HepG2 (cell line): ENCODE measurements around the gene TTYH2. TPM values are rescaled to one million over a fixed set of nuclear protein-coding genes. Genes with fewer than 3 reads are reported as not detected.

ENCODE experiments used
- HOXA3 ChIP-seq: sonication (generic); formaldehyde crosslinking; IDR thresholded peaks from 2 replicates; pipeline ENCODE4 v1.5.0; 2020; ENCODE audit warnings: missing genetic modification reagents
- KMT2B ChIP-seq: IDR thresholded peaks from 2 replicates; pipeline ENCODE4 v1.6.1; 2016; ENCODE audit warnings: missing genetic modification reagents, missing compliant biosample characterization
- MIXL1 ChIP-seq: IDR thresholded peaks from 2 replicates; pipeline ENCODE4 v1.6.1; 2016
- NR2F6 ChIP-seq, 2 experiments: IDR thresholded peaks; 2 replicates each; pipeline ENCODE4 v1.6.1; 2016; ENCODE audit warnings: antibody characterized with exemption in 1 of 2, mild to moderate bottlenecking in 1 of 2
- SALL2 ChIP-seq: sonication (generic); formaldehyde crosslinking; IDR thresholded peaks from 2 replicates; pipeline ENCODE4 v1.8.1; 2023; ENCODE audit warnings: mild to moderate bottlenecking, missing genetic modification reagents, inconsistent platforms
- SIN3B ChIP-seq: fragments of 150-350 bp; IDR thresholded peaks from 2 replicates; pipeline ENCODE4 v1.6.1; 2014; ENCODE audit warnings: low read length
- ZBTB7A ChIP-seq: sonication (generic); formaldehyde crosslinking; IDR thresholded peaks from 2 replicates; pipeline ENCODE4 v1.8.0; 2022; ENCODE audit warnings: mild to moderate bottlenecking, missing genetic modification reagents
- ZFY ChIP-seq: sonication (generic); formaldehyde crosslinking; IDR thresholded peaks from 2 replicates; pipeline ENCODE4 v1.4.0; 2020; ENCODE audit warnings: missing genetic modification reagents
- ZNF143 ChIP-seq: sonication (generic); formaldehyde crosslinking; IDR thresholded peaks from 2 replicates; pipeline ENCODE4 v1.4.0; 2020; ENCODE audit warnings: missing genetic modification reagents
- ZNF253 ChIP-seq: sonication (generic); formaldehyde crosslinking; IDR thresholded peaks from 2 replicates; pipeline ENCODE4 v1.8.0; 2022; ENCODE audit warnings: mild to moderate bottlenecking, missing genetic modification reagents, borderline replicate concordance
- ZNF446 ChIP-seq: sonication (generic); formaldehyde crosslinking; IDR thresholded peaks from 2 replicates; pipeline ENCODE4 v1.5.0; 2020; ENCODE audit warnings: mild to moderate bottlenecking, missing genetic modification reagents
- ZNF746 ChIP-seq: sonication (generic); formaldehyde crosslinking; IDR thresholded peaks from 2 replicates; pipeline ENCODE4 v1.8.0; 2022; ENCODE audit warnings: mild to moderate bottlenecking, missing genetic modification reagents
- ZNF839 ChIP-seq: sonication (generic); formaldehyde crosslinking; IDR thresholded peaks from 2 replicates; pipeline ENCODE4 v1.4.0; 2020; ENCODE audit warnings: missing genetic modification reagents, mild to moderate bottlenecking, borderline replicate concordance
- polyA plus RNA-seq, 8 experiments: library from polyadenylated mRNA; depleted of rRNA in 3 of 8; stranded (reverse) in 7 of 8; unstranded in 1 of 8; fragments of >200 nt; fragmentation: Illumina TruSeq in 4 of 8; extraction: Trizol in 4 of 8; gene quantifications; 2 replicates each; pipeline versions ENCODE4 v1.2.1 to v1.2.3, GENCODE V29; 2011 to 2016; ENCODE audit warnings: low read depth in 4 of 8, missing spikeins in 1 of 8, mixed read lengths in 1 of 8; ENCODE audit not compliant: insufficient read depth in 1 of 8
- total RNA-seq, 5 experiments: library from RNA; depleted of rRNA; stranded (reverse); fragments of >200 nt; fragmentation: Illumina TruSeq; extraction: Trizol; gene quantifications; 2 replicates each; pipeline ENCODE4 v1.2.3, GENCODE V29; 2016; ENCODE audit warnings: low read depth in 1 of 5
- TF ChIP-seq, protein P1 (sequence below): sonication (generic); formaldehyde crosslinking; IDR thresholded peaks from 2 replicates; pipeline ENCODE4 v1.4.0; 2020; ENCODE audit warnings: missing genetic modification reagents, low read depth, mild to moderate bottlenecking, borderline replicate concordance
- TF ChIP-seq, protein P2 (sequence below): IDR thresholded peaks from 2 replicates; pipeline ENCODE4 v1.6.1; 2018; ENCODE audit warnings: missing genetic modification reagents, mild to moderate bottlenecking, missing compliant biosample characterization
- TF ChIP-seq, protein P3 (sequence below): sonication (generic); formaldehyde crosslinking; IDR thresholded peaks from 2 replicates; pipeline ENCODE4 v1.9.0; 2021; ENCODE audit warnings: missing genetic modification reagents, borderline replicate concordance
- TF ChIP-seq, protein P4 (sequence below): sonication (generic); formaldehyde crosslinking; IDR thresholded peaks from 2 replicates; pipeline ENCODE4 v1.9.0; 2021; ENCODE audit warnings: missing genetic modification reagents, borderline replicate concordance
- TF ChIP-seq, protein P5 (sequence below): sonication (generic); formaldehyde crosslinking; IDR thresholded peaks from 2 replicates; pipeline ENCODE4 v1.4.0; 2020; ENCODE audit warnings: mild to moderate bottlenecking, missing genetic modification reagents, borderline replicate concordance
- TF ChIP-seq, protein P6 (sequence below): sonication (generic); formaldehyde crosslinking; conservative IDR thresholded peaks from 2 replicates; pipeline ENCODE4 v1.8.0; 2022; ENCODE audit warnings: missing genetic modification reagents

TTYH2 gene
- total and polyA plus RNA-seq, 2 of the 13 experiments (the other 11 are each of a cell fraction or from before 2014, with no cell fraction given) = 0.77 to 0.96 TPM

DNA sequence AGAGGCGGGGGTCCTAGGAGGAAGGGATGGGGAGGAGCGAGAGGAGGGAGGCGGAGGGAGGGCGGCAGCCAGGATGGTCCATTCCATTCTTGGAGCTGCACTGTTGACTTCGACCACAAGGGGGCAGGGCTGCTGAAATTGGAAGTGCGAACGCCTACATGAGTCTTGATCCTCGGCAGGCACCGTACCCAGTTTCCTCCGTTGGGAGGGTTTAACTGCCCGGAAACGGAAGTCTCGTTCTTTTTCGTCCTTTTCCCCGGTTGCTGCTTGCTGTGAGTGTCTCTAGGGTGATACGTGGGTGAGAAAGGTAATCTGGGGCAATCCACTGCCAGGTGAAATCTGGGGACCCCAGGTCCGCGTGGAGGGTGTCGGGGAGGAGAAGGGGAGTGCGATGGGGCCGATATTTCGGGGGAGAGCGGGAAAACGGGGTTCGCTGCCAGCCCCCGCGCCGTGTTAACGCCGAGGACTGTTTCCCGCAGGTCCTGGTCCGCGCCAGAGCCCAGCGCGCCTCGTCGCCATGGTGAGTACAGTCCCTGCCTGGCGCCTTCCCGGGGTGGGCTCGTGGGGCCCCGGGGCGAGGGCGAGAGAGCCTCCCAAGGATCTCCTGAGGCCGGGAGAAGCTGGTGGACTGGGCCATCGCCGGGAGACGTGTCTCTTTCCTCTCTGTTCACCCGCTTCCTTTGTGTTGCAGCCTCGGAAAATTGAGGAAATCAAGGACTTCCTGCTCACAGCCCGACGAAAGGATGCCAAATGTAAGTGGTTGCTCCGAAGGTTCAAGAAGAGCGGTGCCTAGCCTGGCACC, 9.7 kb upstream of the TTYH2 start, which contains the start of gene RPL38 (continued):
- TF ChIP-seq NR2F6 (IDR thresholded peaks at IDR 0.05) (no peak; the same call in 1 of the 2 replicates), NR2F6 (CRISPR knock-in tag; IDR thresholded peaks at IDR 0.05) (peak; percentile 54; the same call in 1 of the 2 replicates), ZBTB7A (no peak), ZNF839 (no peak; the same call in 1 of the 2 replicates), ZFY (CRISPR knock-in tag) (peak; percentile 82), HOXA3 (peak; percentile 89), SALL2 (CRISPR knock-in tag) (peak; percentile 99), SIN3B (peak; percentile 80), ZNF143 (no peak; the same call in 1 of the 2 replicates), ZNF253 (CRISPR knock-in tag) (peak; percentile 85; the same call in 1 of the 2 replicates), KMT2B (CRISPR knock-in tag) (peak; percentile 92), ZNF446 (no peak), ZNF746 (CRISPR knock-in tag) (peak; percentile 24; the same call in 1 of the 2 replicates), MIXL1 (CRISPR knock-in tag) (peak; percentile 97)
- TF ChIP-seq, protein P1, sequence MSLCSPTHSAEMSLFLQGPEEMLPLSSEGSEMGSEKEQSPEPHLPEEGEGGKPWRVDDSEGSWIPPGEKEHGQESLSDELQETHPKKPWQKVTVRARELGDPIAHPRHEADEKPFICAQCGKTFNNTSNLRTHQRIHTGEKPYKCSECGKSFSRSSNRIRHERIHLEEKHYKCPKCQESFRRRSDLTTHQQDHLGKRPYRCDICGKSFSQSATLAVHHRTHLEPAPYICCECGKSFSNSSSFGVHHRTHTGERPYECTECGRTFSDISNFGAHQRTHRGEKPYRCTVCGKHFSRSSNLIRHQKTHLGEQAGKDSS (CRISPR knock-in tag) = peak; percentile 95; the same call in 1 of the 2 replicates
- TF ChIP-seq, protein P2, sequence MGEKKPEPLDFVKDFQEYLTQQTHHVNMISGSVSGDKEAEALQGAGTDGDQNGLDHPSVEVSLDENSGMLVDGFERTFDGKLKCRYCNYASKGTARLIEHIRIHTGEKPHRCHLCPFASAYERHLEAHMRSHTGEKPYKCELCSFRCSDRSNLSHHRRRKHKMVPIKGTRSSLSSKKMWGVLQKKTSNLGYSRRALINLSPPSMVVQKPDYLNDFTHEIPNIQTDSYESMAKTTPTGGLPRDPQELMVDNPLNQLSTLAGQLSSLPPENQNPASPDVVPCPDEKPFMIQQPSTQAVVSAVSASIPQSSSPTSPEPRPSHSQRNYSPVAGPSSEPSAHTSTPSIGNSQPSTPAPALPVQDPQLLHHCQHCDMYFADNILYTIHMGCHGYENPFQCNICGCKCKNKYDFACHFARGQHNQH (CRISPR knock-in tag) = peak; percentile 95
- TF ChIP-seq, protein P3, sequence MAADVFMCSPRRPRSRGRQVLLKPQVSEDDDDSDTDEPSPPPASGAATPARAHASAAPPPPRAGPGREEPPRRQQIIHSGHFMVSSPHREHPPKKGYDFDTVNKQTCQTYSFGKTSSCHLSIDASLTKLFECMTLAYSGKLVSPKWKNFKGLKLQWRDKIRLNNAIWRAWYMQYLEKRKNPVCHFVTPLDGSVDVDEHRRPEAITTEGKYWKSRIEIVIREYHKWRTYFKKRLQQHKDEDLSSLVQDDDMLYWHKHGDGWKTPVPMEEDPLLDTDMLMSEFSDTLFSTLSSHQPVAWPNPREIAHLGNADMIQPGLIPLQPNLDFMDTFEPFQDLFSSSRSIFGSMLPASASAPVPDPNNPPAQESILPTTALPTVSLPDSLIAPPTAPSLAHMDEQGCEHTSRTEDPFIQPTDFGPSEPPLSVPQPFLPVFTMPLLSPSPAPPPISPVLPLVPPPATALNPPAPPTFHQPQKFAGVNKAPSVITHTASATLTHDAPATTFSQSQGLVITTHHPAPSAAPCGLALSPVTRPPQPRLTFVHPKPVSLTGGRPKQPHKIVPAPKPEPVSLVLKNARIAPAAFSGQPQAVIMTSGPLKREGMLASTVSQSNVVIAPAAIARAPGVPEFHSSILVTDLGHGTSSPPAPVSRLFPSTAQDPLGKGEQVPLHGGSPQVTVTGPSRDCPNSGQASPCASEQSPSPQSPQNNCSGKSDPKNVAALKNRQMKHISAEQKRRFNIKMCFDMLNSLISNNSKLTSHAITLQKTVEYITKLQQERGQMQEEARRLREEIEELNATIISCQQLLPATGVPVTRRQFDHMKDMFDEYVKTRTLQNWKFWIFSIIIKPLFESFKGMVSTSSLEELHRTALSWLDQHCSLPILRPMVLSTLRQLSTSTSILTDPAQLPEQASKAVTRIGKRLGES = peak; percentile 56; the same call in 1 of the 2 replicates
- TF ChIP-seq, protein P4, sequence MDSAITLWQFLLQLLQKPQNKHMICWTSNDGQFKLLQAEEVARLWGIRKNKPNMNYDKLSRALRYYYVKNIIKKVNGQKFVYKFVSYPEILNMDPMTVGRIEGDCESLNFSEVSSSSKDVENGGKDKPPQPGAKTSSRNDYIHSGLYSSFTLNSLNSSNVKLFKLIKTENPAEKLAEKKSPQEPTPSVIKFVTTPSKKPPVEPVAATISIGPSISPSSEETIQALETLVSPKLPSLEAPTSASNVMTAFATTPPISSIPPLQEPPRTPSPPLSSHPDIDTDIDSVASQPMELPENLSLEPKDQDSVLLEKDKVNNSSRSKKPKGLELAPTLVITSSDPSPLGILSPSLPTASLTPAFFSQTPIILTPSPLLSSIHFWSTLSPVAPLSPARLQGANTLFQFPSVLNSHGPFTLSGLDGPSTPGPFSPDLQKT (CRISPR knock-in tag) = no peak
- TF ChIP-seq, protein P5, sequence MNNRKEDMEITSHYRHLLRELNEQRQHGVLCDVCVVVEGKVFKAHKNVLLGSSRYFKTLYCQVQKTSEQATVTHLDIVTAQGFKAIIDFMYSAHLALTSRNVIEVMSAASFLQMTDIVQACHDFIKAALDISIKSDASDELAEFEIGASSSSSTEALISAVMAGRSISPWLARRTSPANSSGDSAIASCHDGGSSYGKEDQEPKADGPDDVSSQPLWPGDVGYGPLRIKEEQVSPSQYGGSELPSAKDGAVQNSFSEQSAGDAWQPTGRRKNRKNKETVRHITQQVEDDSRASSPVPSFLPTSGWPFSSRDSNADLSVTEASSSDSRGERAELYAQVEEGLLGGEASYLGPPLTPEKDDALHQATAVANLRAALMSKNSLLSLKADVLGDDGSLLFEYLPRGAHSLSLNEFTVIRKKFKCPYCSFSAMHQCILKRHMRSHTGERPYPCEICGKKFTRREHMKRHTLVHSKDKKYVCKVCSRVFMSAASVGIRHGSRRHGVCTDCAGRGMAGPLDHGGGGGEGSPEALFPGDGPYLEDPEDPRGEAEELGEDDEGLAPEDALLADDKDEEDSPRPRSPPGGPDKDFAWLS (CRISPR knock-in tag) = no peak
- TF ChIP-seq, protein P6, sequence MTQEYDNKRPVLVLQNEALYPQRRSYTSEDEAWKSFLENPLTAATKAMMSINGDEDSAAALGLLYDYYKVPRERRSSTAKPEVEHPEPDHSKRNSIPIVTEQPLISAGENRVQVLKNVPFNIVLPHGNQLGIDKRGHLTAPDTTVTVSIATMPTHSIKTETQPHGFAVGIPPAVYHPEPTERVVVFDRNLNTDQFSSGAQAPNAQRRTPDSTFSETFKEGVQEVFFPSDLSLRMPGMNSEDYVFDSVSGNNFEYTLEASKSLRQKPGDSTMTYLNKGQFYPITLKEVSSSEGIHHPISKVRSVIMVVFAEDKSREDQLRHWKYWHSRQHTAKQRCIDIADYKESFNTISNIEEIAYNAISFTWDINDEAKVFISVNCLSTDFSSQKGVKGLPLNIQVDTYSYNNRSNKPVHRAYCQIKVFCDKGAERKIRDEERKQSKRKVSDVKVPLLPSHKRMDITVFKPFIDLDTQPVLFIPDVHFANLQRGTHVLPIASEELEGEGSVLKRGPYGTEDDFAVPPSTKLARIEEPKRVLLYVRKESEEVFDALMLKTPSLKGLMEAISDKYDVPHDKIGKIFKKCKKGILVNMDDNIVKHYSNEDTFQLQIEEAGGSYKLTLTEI (CRISPR knock-in tag) = no peak
